Aorta (tissue), 5 donors: ENCODE results near the gene TRIOBP. TPM values are rescaled to one million over a fixed set of nuclear protein-coding genes. Genes with fewer than 3 reads are reported as not detected.

Source experiments
- ATAC-seq: fragments of 200-7000 bp; cut with Tn5 transposase; one replicate; pipeline ENCODE4 v1.9.1; 2022; ENCODE audit warnings: moderate library complexity; ENCODE audit not compliant: low FRiP score
- DNase-seq, 2 donors: peaks; one replicate each; pipeline ENCODE4 v3.0.0-alpha.2; 2020
- H3K27ac ChIP-seq, 2 donors: one replicate each; pipeline ENCODE4 v1.5.1; 2013; ENCODE audit warnings: low read length in 2 of 2, mild to moderate bottlenecking in 2 of 2, moderate library complexity in 2 of 2, control low read depth in 1 of 2, inconsistent platforms in 1 of 2, low read depth in 1 of 2
- H3K27me3 ChIP-seq, 2 donors: one replicate each; pipeline ENCODE4 v1.6.1; 2013; ENCODE audit warnings: control low read depth in 1 of 2, low read length in 1 of 2, mild to moderate bottlenecking in 1 of 2, moderate library complexity in 1 of 2; ENCODE audit not compliant: insufficient read depth in 2 of 2, control insufficient read depth in 1 of 2
- H3K36me3 ChIP-seq, 2 donors: one replicate each; pipeline ENCODE4 v1.6.1; 2013; ENCODE audit warnings: control low read depth in 1 of 2, low read length in 1 of 2, mild to moderate bottlenecking in 1 of 2; ENCODE audit not compliant: insufficient read depth in 2 of 2, control insufficient read depth in 1 of 2
- H3K4me1 ChIP-seq, 2 donors: one replicate each; pipeline ENCODE4 v1.6.1; 2013; ENCODE audit warnings: low read length in 2 of 2, control low read depth in 1 of 2, mild to moderate bottlenecking in 1 of 2, moderate library complexity in 1 of 2; ENCODE audit not compliant: insufficient read depth in 2 of 2, control insufficient read depth in 1 of 2
- H3K4me3 ChIP-seq, 2 donors: one replicate each; pipeline ENCODE4 v1.5.1; 2013; ENCODE audit warnings: low read length in 2 of 2, control low read depth in 1 of 2, mild to moderate bottlenecking in 1 of 2
- H3K9me3 ChIP-seq: one replicate; pipeline ENCODE4 v1.6.1; 2013; ENCODE audit warnings: mild to moderate bottlenecking, low read length; ENCODE audit not compliant: control insufficient read depth
- WGBS, 2 donors: extraction: QIAGEN DNeasy Blood & Tissue Kit; methylation state at CpG; one replicate each; pipeline ENCODE4 v1.1.7; 2013; 5-methylcytosine and 5-hydroxymethylcytosine counted together
- intact Hi-C, 2 donors: fragments of 100-400 bp; cut with DNase I; formaldehyde crosslinking; loops; one replicate each; pipeline versions ENCODE4 v1.14.2 to v1.15.0; 2022
- polyA plus RNA-seq, 2 donors: library from polyadenylated mRNA; stranded (reverse); fragments of 200-250 nt; gene quantifications; one replicate each; pipeline ENCODE4 v1.2.3, GENCODE V29; 2013
- total RNA-seq, 2 donors: library from RNA; stranded (reverse); fragmentation: NEBNext Ultra II Directional; extraction: Animal tissue kit (Norgen Biotek cat#: 25700); gene quantifications; one replicate each; pipeline ENCODE4 v1.2.1, GENCODE V29; 2021
- donor health status: healthy with polysubstance abuse.
- donor health status: Bipolar disorder and iron deficiency.
- donor health status: DM: no; HTN: no; CAD: no.
- donor health status: DM: no; HTN: no; CAD: no.
- donor health status: DM: yes; HTN: yes; CAD: no.

TRIOBP gene
- total and polyA plus RNA-seq, 4 donors: 26.9 to 113 (median 72.5) TPM

GRCh38 chr22:37740455-37741311, 43.8 kb downstream of the TRIOBP start:
- ATAC-seq (no peak), DNase-seq (no peak)
- H3K9me3 ChIP-seq: no peaks in the 10 kb centered on the region
- no peaks in the 10 kb centered on the region for H3K27me3 ChIP-seq
- H3K27ac ChIP-seq: no peak overlapping the region
- H3K4me3 ChIP-seq: no peak overlapping the region
- no peaks in the 10 kb centered on the region for H3K36me3 ChIP-seq
- H3K4me1 ChIP-seq: no peaks in the 10 kb centered on the region
- WGBS, 2 donors: 73 to 77% methylated on average over 22 of the region's 22 CpGs
- intact Hi-C loops: loop anchor here in 1 of 2 donors (5.0 kb wide), 1 partner anchor 53 kb away; the partner anchor contains the start of gene NOL12

- Histone ChIP-seq H3K27ac (no peak overlapping the region), H3K4me3 (no peak overlapping the region), H3K27me3 (no peaks in the 10 kb centered on the region), H3K4me1 (no peaks in the 10 kb centered on the region), H3K9me3 (no peaks in the 10 kb centered on the region), H3K36me3 (no peaks in the 10 kb centered on the region)
- 10 to 19% methylated on average over 9 of the region's 9 CpGs for WGBS, 2 donors
- ATAC-seq (peak; percentile 56), DNase-seq (peak; percentile 85)
- intact Hi-C loops: loop anchor here in 1 of 2 donors (5.0 kb wide), 1 partner anchor 54 kb away; the partner anchor contains the start of gene NOL12
Measured at GRCh38 chr22:37741312-37741795, 44.5 kb downstream of the TRIOBP start.

- ATAC-seq (no peak), DNase-seq (no peak)
- H3K9me3 ChIP-seq: no peaks in the 10 kb centered on the region
- H3K27me3 ChIP-seq: no peaks in the 10 kb centered on the region
- no peak overlapping the region for H3K4me3 ChIP-seq
- 77 to 81% methylated on average over 16 of the region's 16 CpGs for WGBS, 2 donors
- H3K27ac ChIP-seq: no peak overlapping the region
- no peaks in the 10 kb centered on the region for H3K4me1 ChIP-seq
- intact Hi-C loops: loop anchor here in 1 of 2 donors (5.0 kb wide), 1 partner anchor 55 kb away; the partner anchor contains the start of gene NOL12
- no peaks in the 10 kb centered on the region for H3K36me3 ChIP-seq
Measured at GRCh38 chr22:37742376-37743171, 45.7 kb downstream of the TRIOBP start.

DNA sequence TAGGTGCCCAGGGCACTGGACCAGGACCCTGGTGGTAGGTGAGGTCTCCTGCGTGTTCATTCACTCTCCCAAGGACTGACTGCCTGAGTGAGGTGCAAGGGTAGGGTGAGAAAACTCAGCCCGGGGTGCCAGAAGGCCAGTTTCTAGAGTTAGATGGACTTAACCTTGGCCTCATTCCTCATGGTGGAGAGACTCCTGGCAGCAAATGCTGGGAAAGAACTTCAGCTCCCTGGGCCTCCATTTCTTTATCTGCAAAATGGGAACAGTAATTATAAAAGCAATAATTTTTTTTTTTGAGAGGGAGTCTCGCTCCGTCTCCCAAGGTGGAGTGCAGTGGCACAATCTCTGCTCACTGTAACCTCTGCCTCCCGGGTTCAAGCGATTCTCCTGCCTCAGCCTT, 47.7 kb downstream of the TRIOBP start:
- Histone ChIP-seq H3K36me3 (no peaks in the 10 kb centered on the region), H3K9me3 (no peaks in the 10 kb centered on the region), H3K27me3 (no peaks in the 10 kb centered on the region), H3K4me3 (no peak overlapping the region), H3K27ac (no peak overlapping the region), H3K4me1 (no peaks in the 10 kb centered on the region)
- intact Hi-C loops: loop anchor here in 1 of 2 donors (5.0 kb wide), 1 partner anchor 57 kb away; the partner anchor contains the start of gene NOL12
- 88% methylated on average over 6 of the region's 6 CpGs for WGBS, 2 donors
- ATAC-seq: no peak
- DNase-seq: no peak

- 1% methylated on average over 34 to 94 of the region's 94 CpGs for WGBS, 2 donors
- Histone ChIP-seq H3K4me1 (no peaks in the 10 kb centered on the region), H3K9me3 (no peaks in the 10 kb centered on the region), H3K36me3 (no peaks in the 10 kb centered on the region), H3K4me3 (peak overlapping the region; percentile 87 to 88), H3K27ac (peak overlapping the region in 1 of 2 donors; percentile 60), H3K27me3 (no peaks in the 10 kb centered on the region)
- ATAC-seq (peak; percentile 86), DNase-seq (peak; percentile 95 to 97)
- intact Hi-C loops: loop anchor here in 1 of 2 donors (5.0 kb wide), 1 partner anchor 58 kb away; the partner anchor contains the start of gene NOL12
Measured at GRCh38 chr22:37745548-37746365, 48.9 kb downstream of the TRIOBP start.

DNA sequence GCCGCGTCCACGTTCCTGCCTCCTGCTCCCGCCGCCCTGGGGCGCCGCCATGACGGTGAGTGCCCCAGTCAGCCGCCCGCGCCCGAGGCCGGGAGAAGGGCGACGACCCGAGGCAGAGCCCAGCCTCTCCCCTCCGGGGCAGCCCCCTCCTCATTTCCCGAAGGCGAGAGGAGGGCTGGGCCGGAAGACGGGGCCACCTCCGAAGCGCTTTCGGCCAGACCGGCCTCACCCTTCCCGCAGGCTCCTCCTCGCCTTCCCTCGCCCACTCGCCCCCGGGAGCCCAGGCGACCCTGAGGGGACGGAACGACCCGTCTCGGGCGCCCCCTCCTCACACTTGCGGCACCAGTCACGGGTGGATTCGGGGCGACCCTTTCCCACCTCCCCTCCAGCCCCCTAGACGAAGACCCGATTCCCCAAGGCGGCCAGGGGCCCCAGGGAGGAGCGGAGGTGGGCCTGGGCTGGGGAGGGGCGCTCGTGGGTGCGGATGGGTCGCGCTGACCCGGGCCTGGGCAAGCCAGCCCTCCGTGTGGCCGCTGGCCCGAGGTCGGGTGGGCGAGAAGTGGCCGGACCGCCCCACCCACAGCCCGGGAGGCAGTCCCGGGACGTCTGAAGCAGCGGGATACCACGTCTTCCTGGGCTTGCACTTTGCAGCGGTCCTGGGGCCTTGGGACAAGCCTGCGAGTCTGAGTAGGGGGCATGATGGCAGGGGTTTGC, 49.7 kb downstream of the TRIOBP start:
- H3K27me3 ChIP-seq: no peaks in the 10 kb centered on the region
- no peaks in the 10 kb centered on the region for H3K36me3 ChIP-seq
- WGBS, 2 donors: 0% methylated on average over 42 to 64 of the region's 64 CpGs
- H3K9me3 ChIP-seq: no peaks in the 10 kb centered on the region
- peak overlapping the region in 1 of 2 donors; percentile 60 for H3K27ac ChIP-seq
- peak; percentile 28 for ATAC-seq
- DNase-seq: no peak
- no peaks in the 10 kb centered on the region for H3K4me1 ChIP-seq
- intact Hi-C loops: loop anchor here in 1 of 2 donors (5.0 kb wide), 1 partner anchor 59 kb away; the partner anchor contains the start of gene NOL12
- peak overlapping the region; percentile 87 to 88 for H3K4me3 ChIP-seq

GRCh38 chr22:37747080-37747714, 50.3 kb downstream of the TRIOBP start:
- H3K27me3 ChIP-seq: no peaks in the 10 kb centered on the region
- 7 to 8% methylated on average over 16 of the region's 16 CpGs for WGBS, 2 donors
- no peak overlapping the region for H3K27ac ChIP-seq
- no peaks in the 10 kb centered on the region for H3K36me3 ChIP-seq
- H3K4me3 ChIP-seq: peak overlapping the region; percentile 87 to 88
- H3K4me1 ChIP-seq: no peaks in the 10 kb centered on the region
- peak; percentile 11 for ATAC-seq
- no peaks in the 10 kb centered on the region for H3K9me3 ChIP-seq
- intact Hi-C loops: loop anchor here in 1 of 2 donors (5.0 kb wide), 1 partner anchor 60 kb away; the partner anchor contains the start of gene NOL12
- peak in 1 of 2 donors; percentile 67 for DNase-seq
